CD4-positive, alpha-beta T cell treated with Interleukin-4 for 4 hours (primary cell): Measurements from ENCODE around the gene GGA2.

Experiments
- DNase-seq: peaks from one replicate; pipeline ENCODE4 v3.0.0-alpha.2; 2020

GGA2 gene

DNA sequence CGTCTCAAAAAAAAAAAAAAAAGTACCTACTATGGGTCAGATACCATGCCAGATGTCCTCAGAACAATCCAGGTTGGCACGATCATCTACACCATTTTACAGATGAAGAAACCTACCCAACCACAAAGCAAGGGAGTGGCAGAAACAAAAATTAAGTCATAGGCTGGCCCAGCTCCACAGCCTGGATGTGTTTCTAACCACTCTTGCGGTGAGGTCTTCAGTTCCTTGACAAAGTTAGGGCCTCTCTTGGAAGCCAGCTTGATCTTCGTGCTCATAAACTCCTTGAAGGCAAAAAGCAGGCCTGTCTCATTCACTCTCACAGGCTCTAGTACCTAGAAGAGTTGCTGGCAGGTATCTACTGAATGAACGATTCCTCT is 6.2 kb downstream of the GGA2 start:
- DNase-seq, result peak; percentile 43

DNA sequence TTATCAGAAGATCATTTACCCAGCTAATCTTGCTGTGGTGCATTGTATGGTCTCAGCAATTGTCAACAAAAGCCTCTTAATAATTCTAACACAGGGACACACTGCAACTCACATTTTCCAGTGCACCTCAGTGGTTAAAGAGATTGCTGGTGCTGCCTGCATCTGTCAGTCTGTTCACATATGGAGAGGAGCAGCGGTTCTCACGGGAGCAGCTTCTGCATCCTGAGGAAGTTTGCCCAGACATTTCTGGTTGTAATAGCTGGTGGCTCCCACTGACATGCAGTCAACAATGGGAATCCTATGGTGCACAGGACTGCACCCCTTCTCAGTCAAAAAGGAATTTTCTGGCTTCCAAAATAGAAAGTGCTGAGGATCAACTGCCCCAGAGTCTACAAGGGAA is 7.8 kb downstream of the GGA2 start:
- no peak for DNase-seq

DNA sequence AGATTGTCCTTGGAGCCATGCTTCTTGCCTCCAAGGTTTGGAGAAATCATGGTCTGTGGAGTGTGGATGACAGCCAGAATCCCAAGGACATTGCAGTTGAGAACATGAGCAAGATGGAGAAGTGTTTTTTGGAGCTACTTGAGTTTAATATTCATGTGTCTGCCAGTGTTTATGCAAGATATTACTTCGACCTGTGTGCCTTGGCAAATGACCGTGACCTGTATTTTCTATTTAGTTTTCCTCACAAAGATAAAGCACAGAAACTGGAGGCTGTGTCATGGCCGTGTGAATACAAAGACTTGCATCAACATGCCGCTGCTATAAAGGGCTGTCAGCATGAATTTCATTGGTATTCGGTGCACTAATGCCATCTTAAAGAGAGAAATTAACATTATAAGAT is 9.0 kb downstream of the GGA2 start:
- DNase-seq, result no peak

DNA sequence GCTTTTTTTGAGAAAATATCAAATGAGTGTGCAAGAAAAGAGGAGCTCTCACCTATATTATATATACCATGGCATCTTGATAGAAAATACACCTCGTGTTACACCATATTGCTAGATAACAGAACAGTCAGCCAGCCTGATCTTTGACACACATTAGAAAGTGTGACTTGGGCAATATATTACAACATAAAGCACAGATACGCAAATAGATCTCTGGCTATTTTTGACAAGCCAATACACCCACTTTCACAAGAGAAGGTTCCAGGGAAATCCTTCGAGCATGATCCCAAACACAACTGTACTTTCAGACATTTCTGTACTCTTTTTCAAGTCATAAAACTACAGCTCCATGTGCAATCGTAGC is 9.4 kb downstream of the GGA2 start:
- DNase-seq, result no peak

DNA sequence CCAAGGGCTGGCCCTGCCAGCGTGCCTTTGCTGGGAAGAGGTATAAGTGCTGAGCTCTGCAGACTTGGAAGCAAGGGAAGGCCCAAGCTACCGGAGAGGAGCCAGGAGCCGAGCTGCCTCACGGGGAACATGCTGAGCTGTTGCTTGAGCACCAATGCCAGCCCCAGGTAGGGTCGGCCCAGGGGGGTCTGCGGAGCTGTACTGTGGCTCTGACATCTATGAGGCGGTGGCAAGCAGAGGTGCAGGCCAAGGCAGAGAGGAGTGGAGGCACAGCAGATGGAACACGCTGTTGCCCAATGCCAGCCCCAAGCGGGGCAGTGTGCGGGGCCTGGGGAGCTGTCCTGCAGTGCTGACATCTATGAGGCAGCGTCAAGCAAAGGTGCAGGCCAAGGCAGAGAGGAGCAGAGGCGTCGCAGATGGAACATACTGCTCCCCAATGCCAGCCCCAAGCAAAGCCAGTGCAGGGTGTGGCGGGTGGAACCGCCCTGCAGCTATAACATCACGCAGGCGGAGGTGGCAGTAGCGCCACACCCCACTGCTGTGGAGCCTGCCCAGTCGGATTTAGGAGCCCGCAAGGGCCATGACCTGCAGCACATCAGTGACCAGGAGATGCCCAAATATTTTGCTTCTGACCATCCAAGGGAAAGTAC is 10.0 kb downstream of the GGA2 start:
- no peak for DNase-seq

DNA sequence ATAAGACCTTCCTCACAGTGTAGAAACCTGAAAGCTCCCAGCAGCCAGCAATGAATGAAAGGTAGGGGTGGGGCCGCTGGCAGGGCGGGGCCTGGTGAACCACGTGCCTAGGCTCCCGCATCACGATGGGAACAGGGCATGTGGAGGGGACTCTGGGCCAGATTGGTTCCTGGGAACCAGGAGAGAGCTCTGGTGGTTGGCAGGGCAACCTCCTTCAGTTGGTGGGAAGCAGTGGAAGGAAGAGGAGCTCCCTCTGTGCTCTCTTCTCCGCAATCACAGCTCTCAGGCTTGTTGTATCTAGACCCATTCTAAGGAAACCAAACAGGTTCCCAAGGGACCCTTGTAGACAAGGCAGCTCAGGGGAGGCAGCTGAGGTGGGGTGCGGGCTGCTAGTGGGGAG is 10.5 kb downstream of the GGA2 start:
- no peak for DNase-seq

DNA sequence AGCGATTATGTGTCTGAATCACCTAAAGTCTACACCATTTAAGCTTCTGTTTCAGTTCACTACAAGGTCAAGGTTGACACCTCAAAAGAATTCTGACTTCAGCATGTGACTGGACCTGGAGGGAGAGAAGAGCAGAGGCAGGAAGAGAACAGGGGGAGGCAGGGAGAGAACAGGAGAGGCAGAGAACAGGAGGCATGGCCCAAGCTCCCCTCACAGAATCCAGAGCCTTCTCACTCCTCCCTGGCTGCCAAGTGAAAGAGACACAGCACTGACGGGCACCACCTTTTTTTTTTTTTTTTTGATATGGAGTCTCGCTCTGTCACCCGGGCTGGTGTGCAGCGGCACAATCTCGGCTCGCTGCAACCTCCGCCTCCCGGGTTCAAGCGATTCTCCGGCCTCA is 11.4 kb downstream of the GGA2 start:
- no peak for DNase-seq

DNA sequence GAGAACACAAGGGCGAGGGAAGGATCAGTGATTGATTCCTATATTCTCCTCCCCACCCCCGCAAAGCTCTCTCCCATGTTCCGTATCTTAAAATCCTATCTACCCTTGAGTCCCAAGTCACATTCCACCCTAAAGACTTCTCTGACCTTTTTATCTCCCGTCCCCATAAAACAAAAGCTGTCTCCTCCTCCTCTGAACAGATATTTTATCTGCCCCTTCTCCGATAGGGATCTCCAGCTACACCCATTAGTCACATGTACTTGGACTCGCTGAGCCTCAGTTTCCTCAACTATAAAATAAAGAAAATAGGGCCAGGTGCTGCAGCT is 12.8 kb downstream of the GGA2 start:
- no peak for DNase-seq

DNA sequence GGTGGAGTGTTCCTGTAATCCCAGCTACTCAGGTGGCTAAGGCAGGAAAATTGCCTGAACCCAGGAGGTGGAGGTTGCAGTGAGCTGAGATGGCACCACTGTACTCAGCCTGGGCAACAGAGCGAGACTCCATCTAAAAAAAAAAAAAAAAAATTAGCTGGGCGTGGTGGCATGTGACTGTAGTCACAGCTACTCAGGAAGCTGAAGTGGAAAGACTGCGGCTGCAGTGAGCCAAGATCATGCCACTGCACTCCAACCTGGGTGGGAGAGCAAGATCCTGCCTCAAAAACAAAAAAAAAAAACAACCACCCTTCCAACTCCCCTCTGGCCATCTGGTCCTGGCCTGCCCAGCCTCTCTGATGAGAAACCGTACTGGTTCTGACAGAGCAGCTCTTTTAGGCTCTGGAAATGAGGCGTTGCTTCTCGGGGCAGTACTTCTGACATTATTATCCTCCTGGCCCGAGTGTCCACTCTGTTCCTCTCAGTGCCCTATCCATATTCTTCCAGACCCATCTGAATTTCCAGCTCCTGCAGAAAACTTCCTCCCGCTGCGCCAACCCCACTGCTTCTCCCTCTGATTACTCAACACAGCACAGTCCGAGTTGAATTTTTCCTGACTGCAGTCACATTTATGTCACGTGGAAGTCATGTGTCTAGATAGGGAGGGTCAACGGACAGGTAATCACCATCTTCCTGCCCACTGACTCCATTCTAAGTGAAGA is 13.3 kb downstream of the GGA2 start:
- DNase-seq, result no peak

DNA sequence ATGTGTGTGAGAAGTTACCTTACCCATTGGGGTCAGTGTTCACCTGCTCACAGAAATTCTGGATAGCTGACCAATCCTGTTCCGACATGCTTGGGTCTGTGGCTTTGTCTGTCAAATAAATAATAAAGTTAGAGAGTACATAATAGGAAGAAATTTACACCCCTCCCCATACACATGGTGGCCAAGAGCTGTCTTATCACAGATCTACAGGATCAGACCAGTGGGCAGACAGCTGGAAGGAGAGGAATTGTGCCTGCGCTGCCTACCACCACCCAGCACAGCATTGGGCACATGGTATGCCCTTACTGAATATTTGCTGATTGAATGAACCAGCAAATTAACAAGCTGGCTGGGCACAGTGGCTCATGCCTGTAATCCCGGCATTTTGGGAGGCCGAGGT is 14.6 kb downstream of the GGA2 start:
- no peak for DNase-seq

DNA sequence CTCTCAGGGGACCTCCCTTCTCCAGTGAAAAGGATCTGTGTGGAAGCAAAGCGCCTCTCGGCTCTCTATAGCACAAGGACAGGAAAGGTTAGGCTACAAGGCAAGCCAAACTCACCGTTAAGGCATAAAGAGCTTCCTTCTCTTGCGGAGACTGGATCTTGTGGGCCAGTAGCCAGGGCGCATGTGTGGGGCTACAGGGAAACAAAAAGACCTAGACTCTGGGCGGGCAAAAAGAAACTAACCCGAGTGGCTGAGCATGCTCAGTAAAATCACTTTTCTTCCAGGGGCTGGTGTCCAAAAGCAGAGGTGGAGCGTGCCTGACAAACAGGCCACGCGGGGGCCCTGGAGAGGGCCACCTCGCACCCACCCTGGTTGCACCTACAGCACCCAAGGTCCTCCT is 16.1 kb downstream of the GGA2 start:
- no peak for DNase-seq

DNA sequence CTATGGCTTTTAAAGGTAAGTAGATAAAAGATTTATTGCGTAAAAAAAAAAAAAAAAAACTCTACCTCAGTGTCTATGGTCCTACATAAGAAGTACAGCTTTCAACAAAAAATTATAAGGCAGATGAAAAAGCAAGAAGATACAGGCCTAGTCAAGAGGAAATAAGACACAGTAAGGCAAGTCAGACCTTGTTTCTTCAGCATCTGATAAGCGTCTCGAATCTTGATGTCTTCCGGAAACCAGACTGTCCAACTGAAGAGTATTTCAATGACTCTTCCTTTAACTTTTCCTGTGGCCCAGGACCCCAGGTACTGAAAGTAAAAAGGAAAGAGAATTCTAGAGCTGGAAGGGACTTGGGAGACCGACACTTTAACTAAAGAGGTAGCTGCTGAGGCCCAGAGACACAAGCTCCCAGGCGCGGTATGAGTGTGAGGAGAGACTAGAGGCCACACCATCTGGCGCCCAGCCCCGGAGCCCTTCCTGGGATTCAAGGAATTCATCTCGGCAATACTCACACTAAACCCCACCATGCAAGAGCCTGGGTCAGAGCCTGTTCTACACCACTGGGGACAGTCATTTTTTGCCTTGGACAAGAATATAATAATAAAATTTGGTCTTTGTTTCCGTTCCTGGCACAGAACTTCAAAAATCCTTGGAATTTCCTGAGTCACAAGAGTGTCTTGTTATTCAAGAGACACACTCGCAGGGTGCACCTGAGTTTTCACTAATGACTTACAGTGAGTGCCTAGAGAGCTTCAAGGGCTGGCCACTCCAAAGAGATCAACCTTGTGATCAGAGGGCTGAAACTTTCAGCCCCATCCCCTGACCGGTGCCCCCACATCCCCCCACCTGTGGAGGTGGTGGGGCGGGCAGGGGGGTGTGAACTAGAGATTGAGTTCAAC is 18.6 kb downstream of the GGA2 start:
- no peak for DNase-seq

DNA sequence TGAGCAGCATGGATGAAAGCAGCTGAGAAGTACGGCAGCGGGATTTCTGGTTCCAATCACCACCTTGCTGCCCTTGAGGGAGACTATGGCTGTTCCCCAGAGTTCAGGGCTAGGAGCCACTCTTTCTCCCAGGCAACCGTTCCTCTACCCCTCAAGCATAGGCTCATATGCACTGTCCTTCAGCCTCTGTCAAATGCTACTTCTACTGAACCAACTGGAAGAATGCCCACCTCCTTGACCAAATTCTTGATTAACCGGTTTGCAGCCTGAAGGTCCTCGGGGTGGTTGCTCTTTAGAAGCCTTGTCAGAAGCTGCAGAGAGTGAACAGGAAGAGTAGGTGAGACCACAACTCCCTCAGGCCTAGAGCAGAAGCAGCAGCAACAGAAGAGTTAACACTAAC is 23.8 kb downstream of the GGA2 start:
- no peak for DNase-seq

DNA sequence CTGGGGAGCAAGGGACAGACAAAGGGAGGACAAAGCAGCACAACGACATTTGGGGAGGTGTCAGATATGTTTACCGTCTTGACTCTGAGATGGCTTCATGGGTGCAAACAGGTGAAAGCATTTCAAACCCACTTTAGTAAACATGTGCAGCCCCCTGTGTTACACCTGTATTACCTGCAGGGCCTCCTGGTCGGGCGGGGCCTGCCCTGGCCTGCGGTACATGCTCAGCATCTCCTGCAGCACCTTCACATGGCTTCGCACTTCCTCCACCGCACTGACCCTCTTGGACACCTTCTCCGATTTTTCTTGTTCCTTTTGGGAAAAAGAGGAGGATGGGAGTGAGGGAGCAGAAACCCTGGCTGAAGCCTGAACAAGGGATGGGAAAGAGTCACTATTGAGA is 24.5 kb downstream of the GGA2 start:
- DNase-seq, result no peak

DNA sequence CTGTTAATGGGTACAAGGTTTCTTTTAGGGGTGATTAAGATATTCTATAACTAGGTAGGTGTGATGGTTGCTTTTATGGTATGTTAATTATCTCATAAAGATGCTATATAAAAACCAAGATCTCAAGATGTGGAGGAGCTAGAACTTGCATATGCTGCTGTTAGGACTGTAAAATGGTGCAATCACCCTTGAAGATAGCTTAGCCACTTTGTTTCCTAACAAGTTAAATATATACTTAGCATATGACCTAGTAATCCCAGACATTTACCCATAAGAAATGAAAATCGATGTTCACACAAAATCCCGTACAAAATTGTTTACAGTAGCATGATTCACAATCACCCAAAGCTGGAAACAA is 25.1 kb downstream of the GGA2 start:
- DNase-seq, result no peak

DNA sequence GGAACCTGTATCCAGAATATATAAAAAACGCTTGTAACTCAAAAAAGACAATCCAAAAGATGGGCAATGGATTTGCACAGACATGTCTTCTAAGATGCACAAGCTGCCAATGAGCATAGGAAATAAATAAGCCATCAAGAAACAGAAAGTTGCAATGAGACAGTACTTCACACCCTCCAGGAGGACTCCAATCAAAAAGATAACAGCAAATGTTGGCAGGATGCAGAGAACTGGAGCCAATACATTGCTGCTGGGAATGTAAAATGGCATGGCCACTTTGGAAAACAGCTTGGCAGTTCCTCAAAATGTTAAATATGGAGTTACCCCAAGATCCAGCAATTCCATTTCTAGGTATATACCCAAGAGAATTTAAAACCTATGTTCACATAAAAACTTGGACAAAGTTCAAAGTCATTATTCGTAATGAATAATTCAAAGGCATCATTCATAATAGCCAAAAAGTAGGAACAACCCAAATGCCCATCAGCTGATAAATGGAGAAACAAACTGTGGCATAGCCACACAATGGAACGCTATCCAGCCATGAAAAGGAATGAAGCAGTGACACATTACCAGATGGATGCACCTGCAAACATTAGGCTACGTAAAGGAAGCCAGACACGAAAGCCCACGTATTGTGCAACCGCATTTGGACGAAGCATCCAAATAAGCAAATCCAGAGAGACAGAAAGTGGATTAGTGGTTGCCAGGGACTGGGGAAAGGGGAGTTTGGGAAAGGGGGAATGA is 25.6 kb downstream of the GGA2 start:
- DNase-seq, result no peak

DNA sequence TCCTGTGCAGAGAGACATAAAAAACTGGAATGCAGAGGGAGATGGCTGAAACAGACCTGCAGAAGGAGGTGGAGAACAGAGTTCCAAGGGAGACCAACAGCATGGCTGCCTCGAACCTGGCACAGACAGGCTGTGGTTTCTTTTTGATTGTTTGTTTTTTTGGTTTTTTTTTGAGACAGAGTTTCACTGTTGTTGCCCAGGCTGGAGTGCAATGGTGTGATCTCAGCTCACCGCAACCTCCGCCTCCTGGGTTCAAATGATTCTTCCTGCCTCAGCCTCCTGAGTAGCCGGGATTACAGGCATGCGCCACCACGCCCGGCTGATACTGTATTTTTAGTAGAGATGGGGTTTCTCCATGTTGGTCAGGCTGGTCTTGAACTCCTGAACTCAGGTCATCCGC is 26.8 kb downstream of the GGA2 start:
- DNase-seq, result peak; percentile 30

DNA sequence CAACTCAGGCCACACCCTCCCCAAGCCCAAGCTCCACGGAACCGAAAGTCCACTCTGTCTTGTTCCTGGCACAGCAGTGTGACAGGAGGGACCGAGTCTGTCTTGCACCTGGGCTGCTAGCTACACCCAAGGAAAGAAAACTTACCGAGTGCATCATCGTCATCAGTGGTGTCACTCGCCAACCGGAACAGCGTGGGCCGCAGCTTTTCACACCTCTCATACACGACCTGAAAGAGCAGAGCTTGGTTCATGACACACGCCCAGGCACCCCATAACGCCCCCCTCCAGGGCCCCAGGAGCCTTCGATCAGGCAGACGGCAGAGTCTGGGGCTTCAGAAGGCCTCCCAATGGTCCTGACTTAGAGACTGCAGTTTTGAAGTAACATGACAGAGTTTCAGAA is 27.5 kb downstream of the GGA2 start:
- peak; percentile 78 for DNase-seq

DNA sequence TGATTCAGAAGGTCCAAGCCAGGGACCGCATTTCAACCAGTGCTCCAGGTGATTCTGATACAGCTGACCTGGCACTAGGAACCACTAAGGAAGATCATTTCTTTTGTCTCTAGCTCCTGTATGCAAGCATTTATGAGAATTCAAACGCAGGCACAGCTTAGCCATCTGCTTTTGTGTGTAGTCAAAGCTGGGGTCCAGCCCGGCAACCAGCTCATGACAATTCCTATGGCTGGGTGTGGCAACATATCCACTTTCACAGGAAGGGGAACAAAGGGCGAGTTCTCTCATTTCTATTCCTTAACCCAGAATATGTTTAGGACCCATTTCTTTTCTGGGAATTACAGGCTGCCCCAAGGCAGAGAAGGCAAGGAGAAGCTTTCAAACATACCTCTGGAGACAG is 30.0 kb downstream of the GGA2 start:
- DNase-seq, result no peak

DNA sequence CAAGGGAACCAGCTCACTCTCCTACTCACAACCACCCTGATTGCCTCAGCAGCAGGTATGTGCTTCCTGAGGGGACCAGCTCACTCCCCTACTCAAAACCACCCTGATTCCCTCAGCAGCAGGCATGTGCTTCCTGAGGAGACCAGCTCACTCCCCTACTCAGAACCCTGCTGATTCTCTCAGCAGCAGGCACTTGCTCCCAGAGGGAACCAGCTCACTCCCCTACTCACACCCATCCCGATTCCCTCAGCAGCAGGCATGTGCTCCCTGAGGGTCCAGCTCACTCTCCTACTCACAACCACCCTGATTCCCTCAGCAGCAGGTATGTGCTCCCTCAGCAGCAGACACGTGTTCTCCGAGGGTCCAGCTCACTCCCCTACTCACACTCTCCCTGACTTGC is 31.2 kb downstream of the GGA2 start:
- no peak for DNase-seq

DNA sequence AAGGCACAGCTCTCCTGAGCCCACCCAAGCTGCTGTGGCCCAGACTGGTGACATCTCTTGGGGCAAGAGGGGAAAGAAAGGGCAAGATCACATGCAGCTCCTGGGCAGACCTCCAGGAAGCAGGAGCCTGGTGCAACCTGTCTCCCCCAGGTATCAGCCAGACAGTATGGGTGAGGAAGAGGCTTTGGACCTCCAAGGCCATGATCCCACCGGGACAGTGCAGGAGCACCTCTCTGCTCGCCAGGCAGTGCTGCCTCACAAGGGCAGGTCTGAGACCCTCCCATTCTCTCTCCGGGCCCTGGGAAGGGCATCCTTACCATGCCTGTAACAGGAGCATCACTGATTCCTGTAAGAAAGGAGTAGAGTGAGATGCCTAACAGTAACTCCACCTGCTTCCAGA is 31.7 kb downstream of the GGA2 start:
- no peak for DNase-seq

DNA sequence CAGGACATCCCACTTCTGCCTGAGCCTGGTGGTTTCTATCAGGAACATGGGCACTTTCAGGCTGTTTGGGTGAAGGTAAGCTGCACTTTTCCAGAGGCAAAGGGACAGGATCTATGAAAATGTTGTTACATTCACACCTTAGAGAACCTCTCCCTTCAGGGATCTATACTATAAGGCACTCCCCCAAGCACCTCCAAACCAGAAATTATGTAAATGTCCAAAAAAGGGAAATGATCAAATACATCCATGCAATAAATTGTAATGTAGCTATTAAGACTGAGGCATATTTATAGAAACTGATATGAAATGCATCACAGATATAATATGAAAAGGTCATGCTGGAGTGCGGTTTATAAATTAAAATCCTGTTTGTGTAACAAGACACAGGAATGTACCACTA is 34.0 kb downstream of the GGA2 start:
- no peak for DNase-seq

DNA sequence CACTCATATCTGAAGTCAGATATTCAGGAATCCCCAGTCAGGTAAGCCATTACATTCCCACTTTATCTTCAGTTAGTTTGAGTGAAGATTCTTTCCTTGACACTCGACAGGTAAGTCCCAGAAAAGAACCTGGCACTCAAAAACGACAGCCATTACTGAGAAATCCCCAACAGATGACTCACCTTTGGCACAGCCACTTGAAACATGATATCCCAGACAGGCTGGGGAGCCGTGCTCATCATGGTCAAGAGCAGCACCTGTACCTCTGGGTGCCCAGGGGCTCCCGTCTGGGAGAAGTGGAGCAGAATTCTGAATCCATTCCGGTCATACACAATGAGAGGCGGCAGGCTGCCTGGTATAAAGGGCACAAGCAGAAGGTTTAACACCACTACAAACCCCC is 40.5 kb downstream of the GGA2 start:
- no peak for DNase-seq
